NCI-H1694 treated with DMSO at 0.1 percent for 48 hours (cell line): ENCODE data around the gene FRYL.

Experiments
- DNase-seq: peaks from one replicate; lab custom pipeline; 2025; lab: John Stamatoyannopoulos, UW

Gene FRYL

DNA sequence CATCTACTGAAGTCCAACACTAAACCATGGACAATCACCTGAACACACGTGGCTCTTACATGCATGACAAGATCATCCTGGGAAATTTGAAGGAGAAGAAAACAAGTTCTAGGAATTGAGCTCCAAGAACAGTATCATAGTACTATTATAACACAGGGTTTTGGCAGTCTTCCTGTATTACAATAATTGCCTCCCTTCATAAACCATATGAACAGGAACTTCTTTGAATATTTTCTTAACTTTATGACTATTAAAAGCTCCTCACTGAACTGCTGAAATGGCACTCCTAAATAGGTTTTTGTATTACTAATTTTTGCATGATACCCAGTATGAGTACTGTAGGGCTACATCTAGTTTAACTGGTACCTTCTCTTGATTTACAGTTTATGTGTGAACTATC is 160.0 kb downstream of the FRYL start:
- DNase-seq = no peak

GRCh38 chr4:48604527-48604926 is 175.6 kb downstream of the FRYL start:
- no peak for DNase-seq

DNA sequence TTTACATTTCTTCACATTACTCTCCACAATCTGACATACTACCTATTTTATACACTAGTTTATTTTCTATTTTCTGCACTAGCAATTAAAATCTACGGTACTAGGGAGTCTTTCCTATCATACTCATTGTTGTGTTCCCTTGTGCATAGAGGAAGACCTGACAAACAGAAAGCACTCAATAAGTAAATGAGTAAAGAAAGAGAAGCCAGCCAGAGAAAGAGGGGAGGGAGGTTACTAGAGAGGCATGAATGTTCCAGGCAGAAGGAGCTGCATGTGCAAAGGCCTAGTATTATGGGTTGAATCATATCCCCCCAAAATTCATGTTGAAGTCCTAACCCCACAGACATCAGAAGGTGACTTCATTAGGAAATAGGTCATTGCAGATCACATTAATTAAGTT is 176.0 kb downstream of the FRYL start:
- DNase-seq = no peak

DNA sequence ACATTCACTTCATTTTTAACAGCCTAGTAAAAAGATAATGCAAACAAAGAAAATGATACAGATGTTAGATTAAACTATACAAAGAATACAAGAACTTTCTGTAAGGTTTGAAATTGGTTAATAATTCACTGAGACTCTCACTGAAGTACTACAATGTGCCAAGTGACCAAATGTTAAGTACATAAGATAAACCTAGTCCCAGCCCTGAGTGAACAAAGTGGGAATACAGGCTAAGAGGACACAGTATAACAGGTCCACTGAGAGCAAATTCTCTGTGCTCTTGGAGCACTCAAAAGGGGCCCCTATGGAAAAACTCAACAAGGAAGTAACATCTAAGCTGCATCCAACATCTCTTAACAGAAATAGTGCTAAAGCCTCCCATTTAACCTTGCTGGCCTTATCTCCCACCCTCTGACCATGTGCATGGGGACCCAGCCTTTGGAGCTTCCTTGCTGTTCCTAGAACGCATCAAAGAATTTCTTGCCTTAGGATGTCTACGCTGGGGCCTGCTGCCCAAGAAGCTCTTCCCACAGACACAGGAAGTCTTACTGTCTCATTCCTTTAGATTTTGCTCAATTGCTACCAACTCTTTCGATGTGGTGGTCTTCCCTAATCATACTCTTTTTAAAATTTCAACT is 176.6 kb downstream of the FRYL start:
- no peak for DNase-seq

- no peak for DNase-seq
These were observed 177.3 kb downstream of the FRYL start for GRCh38 chr4:48602763-48603162.

DNA sequence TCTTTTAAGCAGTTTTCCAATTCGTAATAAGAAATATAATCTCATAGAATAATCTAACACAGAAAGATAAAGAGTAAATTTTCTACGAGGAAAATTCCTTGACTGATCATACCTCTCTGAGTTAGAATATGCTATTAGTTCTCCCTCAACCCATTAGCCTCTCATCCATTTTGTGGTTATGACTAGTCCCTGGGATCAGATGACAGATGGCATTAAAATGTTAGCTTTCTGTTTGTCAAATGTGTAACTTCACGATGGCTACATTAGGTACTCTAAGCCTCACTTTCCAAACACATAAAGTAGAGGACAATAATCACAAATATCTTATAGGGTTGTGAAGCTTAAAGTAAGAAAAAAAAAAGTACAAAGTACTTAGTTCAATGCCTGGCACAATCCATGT is 177.9 kb downstream of the FRYL start:
- no peak for DNase-seq

GRCh38 chr4:48596336-48596735 is 183.7 kb downstream of the FRYL start:
- DNase-seq = no peak

DNA sequence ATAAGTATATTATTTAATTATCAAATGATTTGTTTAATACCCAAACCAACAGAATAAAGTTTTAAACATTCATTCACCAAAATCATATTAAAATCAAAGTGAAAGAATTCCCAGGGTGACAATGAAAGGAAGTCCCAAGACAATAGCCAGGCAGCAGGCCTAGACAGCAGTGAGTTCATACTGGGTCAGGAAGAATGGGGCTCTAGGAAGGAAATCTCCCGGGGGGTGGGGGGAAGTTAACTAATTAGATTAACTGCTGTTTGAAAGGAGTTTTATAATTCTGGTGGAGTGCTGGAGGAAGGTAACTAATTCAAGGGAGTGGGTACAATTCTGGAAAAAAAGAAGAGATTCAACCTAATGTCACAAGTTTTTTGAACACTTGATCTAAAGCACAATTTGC is 185.9 kb downstream of the FRYL start:
- DNase-seq = no peak

GRCh38 chr4:48591372-48591771 is 188.7 kb downstream of the FRYL start:
- no peak for DNase-seq

- no peak for DNase-seq
These were observed 189.2 kb downstream of the FRYL start for GRCh38 chr4:48590884-48591283.

DNA sequence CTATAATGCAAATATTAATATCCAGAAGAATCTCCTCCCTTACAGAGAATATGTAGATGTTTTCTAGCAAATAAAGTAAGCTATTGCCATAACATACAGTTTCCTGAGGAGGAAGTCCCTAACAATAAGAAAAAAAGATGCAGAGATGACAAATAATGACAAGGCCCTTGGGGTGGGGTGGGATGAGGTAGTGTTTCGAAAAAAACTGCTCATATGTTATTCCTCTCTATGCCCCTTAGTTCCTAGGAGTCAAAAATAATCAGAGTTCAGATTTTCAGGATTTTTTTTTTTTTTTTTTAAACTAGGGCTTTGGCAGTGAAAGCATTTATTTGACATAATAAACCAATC is 191.0 kb downstream of the FRYL start:
- DNase-seq = no peak

- no peak for DNase-seq
These were observed 191.6 kb downstream of the FRYL start for GRCh38 chr4:48588230-48589097.

GRCh38 chr4:48585401-48585800 is 194.7 kb downstream of the FRYL start:
- DNase-seq = no peak

DNA sequence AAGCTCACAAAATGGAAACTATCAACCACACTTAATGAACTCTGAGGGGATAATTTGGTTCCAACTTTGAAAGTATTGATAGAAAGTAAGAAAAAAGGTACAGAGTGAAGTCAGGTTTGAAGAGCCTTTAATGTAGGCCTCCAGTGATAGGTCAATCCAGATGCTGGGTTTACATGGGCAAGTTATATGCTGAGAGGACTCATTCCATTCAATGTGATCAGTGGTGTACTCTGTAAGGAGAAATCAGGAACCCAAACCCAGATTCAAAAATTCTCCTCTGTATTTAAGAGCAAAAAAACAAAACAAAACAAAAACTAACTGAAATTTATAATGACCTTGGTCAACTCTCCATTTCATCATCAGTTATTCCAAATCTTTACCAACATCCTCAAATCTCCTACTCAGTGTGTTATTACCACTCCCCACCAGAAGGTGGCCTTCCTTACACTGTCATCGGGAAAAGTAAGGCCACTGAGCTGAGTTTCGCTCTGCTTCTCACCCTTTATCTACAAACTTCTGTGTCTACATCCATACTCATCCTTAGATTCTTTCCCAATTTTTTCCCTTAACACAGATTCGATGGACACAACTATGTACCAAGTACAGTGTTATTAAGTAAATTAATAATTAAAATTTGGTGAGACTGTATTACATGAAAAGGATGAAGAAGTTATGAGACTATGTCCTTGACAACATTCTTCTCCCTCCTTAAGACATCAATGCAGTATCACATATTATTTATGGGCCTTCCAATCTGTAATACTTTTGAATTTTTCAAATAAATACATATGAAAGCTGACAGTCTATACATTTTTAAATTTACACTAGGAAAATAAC is 201.7 kb downstream of the FRYL start:
- peak; percentile 49 for DNase-seq

DNA sequence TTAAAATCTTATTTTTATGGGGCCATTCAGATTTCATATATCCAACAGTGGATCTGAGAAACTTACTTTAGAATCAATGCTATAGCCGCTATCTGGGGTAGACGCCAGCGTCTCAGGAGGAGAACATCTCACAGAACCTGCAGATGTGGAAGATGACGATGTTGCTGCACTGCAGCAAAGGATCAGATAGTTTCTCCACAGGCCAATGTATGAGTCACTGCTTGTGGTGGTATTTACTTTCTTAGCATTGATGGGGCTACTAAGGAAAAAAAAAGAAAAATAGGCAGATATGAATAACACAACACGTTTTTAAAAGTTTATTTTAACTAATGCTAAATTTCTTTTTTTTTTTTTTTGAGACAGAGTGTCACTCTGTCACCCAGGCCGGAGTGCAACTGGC is 204.1 kb downstream of the FRYL start:
- no peak for DNase-seq

- no peak for DNase-seq
These were observed 208.6 kb downstream of the FRYL start for GRCh38 chr4:48571471-48571870.

GRCh38 chr4:48570646-48571220 is 209.3 kb downstream of the FRYL start:
- DNase-seq = no peak

DNA sequence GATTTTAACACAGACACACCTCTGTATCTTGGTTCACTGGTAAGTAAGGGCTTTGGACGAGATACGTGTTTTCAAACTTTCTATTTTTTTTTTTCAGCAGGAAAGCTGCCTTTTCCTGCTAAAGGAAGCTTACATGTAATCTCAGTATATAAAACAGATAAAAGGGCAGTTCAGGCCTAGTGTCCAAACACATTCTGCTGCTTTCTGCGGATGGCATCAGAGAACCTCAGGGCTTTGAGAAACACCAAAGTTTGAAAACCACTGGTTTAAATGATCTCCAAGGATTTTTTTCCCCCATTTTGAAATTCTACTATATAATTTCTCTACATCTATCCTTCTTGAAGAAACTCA is 214.1 kb downstream of the FRYL start:
- DNase-seq = no peak

- no peak for DNase-seq
These were observed 214.6 kb downstream of the FRYL start for GRCh38 chr4:48565362-48566033.

DNA sequence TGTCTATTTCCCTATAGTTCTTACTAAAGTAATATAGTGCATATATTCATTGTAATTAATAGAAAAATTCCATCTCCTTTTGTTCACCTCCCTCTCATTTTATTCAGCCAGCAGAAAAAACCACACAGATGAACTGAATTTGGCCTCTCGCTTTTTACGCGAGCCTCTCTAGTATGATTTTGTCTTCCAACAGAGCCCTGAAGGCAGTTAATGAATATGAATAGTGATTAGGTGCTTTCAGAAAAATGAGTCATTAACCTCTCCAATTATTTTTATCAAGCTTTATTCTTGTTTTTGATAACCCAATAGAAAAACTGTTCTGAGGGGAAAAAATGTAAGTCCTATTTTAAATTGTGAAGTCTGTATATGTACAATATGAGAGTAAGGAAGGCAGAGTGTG is 215.9 kb downstream of the FRYL start:
- DNase-seq = no peak

DNA sequence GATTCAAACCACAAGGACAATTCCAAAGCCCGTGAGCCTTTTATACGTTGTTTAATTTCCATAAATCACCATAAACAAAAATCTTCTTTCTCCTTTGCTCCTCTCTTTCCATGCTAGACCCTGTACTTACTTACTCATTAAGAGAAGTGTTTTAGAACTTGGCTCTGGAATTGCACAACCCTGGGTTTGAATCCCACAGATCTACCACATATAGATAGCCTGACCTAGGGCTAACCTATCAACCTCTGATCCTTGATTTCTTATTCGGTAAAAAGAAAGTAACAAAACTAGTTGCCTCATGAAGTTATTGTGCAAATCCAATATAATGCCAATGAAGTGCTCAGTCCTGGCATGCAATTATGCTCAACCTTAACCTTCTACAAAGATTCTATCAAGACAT is 221.3 kb downstream of the FRYL start:
- no peak for DNase-seq

DNA sequence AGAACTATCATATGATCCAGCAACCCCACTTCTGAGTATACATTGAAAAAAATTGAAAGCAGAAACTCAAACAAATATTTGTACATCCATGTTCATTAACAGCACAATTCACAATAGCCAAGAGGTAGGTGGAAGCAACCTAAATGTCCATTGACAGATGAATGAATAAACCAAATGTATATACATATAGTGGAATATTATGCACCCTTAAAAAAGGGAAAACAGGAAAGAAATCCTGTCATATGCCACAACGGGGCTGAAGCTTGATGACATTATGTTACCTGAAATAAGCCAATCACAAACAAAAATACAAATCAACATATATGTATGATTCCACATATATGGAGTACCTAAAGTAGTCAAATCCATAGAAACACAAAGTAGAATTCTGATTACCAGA is 222.1 kb downstream of the FRYL start:
- DNase-seq = no peak
